ENCODE results near the gene PCYT1A. TPM values are rescaled to one million over a fixed set of nuclear protein-coding genes. Genes with fewer than 3 reads are reported as not detected.

The PCYT1A gene
- total RNA-seq, 1 donor = 86.1 TPM

- no peaks in the 10 kb centered on the region for H3K79me2 ChIP-seq (ENCODE audit: insufficient read depth, low read length)
- H3K4me3 ChIP-seq (ENCODE audit: insufficient read depth, low read length) = no peak overlapping the region
- peaks cover 59% of the 10 kb centered on the region for H3K36me3 ChIP-seq (ENCODE audit: insufficient read depth, low read length)
- H3K27me3 ChIP-seq (ENCODE audit: insufficient read depth, low read length) = no peaks in the 10 kb centered on the region
- H3K4me1 ChIP-seq (ENCODE audit: insufficient read depth, low read length) = no peaks in the 10 kb centered on the region
- H3K27ac ChIP-seq (ENCODE audit: low read depth, low read length) = no peak overlapping the region
- no peak overlapping the region for H3K4me2 ChIP-seq (ENCODE audit: insufficient read depth, low read length)
- no peak overlapping the region for H2AFZ ChIP-seq (ENCODE audit: low read length)
- H4K20me1 ChIP-seq (ENCODE audit: insufficient read depth, low read length) = no peaks in the 10 kb centered on the region
- H3K9me3 ChIP-seq (ENCODE audit: low read depth, low read length) = no peaks in the 10 kb centered on the region
- DNase-seq (ENCODE audit: insufficient read length, low spot score, missing footprints) = no peak
- no peak for TF ChIP-seq CTCF (IDR thresholded peaks at IDR 0.05; ENCODE audit: extremely low read depth, low read depth, low read length)
Measured at GRCh38 chr3:196241704-196242103, 45.8 kb downstream of the PCYT1A start.

GRCh38 chr3:196240424-196240823 lies 47.1 kb downstream of the PCYT1A start:
- Histone ChIP-seq H3K27me3 (ENCODE audit: insufficient read depth, low read length) (no peaks in the 10 kb centered on the region), H3K27ac (ENCODE audit: low read depth, low read length) (no peak overlapping the region), H3K4me3 (ENCODE audit: insufficient read depth, low read length) (no peak overlapping the region), H3K9me3 (ENCODE audit: low read depth, low read length) (no peaks in the 10 kb centered on the region), H2AFZ (ENCODE audit: low read length) (no peak overlapping the region), H3K79me2 (ENCODE audit: insufficient read depth, low read length) (no peaks in the 10 kb centered on the region), H4K20me1 (ENCODE audit: insufficient read depth, low read length) (no peaks in the 10 kb centered on the region), H3K4me1 (ENCODE audit: insufficient read depth, low read length) (no peaks in the 10 kb centered on the region), H3K4me2 (ENCODE audit: insufficient read depth, low read length) (no peak overlapping the region), H3K36me3 (ENCODE audit: insufficient read depth, low read length) (peaks cover 56% of the 10 kb centered on the region)
- DNase-seq (ENCODE audit: insufficient read length, low spot score, missing footprints) = no peak
- TF ChIP-seq CTCF (IDR thresholded peaks at IDR 0.05; ENCODE audit: extremely low read depth, low read depth, low read length) = no peak

- Histone ChIP-seq H4K20me1 (ENCODE audit: insufficient read depth, low read length) (no peaks in the 10 kb centered on the region), H3K9me3 (ENCODE audit: low read depth, low read length) (no peaks in the 10 kb centered on the region), H3K4me2 (ENCODE audit: insufficient read depth, low read length) (no peak overlapping the region), H3K4me1 (ENCODE audit: insufficient read depth, low read length) (no peaks in the 10 kb centered on the region), H3K36me3 (ENCODE audit: insufficient read depth, low read length) (peaks cover 61% of the 10 kb centered on the region), H3K27ac (ENCODE audit: low read depth, low read length) (no peak overlapping the region), H3K79me2 (ENCODE audit: insufficient read depth, low read length) (no peaks in the 10 kb centered on the region), H3K27me3 (ENCODE audit: insufficient read depth, low read length) (no peaks in the 10 kb centered on the region), H3K4me3 (ENCODE audit: insufficient read depth, low read length) (no peak overlapping the region), H2AFZ (ENCODE audit: low read length) (no peak overlapping the region)
- DNase-seq (ENCODE audit: insufficient read length, low spot score, missing footprints) = no peak
- TF ChIP-seq CTCF (IDR thresholded peaks at IDR 0.05; ENCODE audit: extremely low read depth, low read depth, low read length) = no peak
Measured at GRCh38 chr3:196238612-196239560, 48.6 kb downstream of the PCYT1A start.

- TF ChIP-seq CTCF (IDR thresholded peaks at IDR 0.05; ENCODE audit: extremely low read depth, low read depth, low read length) = no peak
Measured at GRCh38 chr3:196237203-196237602, 50.3 kb downstream of the PCYT1A start.

More at GRCh38 chr3:196237203-196237602, 50.3 kb downstream of the PCYT1A start:
- DNase-seq (ENCODE audit: insufficient read length, low spot score, missing footprints) = no peak
- no peaks in the 10 kb centered on the region for H3K4me1 ChIP-seq (ENCODE audit: insufficient read depth, low read length)
- no peak overlapping the region for H3K4me2 ChIP-seq (ENCODE audit: insufficient read depth, low read length)
- no peak overlapping the region for H3K27ac ChIP-seq (ENCODE audit: low read depth, low read length)
- no peak overlapping the region for H2AFZ ChIP-seq (ENCODE audit: low read length)
- no peak overlapping the region for H3K4me3 ChIP-seq (ENCODE audit: insufficient read depth, low read length)
- no peaks in the 10 kb centered on the region for H4K20me1 ChIP-seq (ENCODE audit: insufficient read depth, low read length)
- no peaks in the 10 kb centered on the region for H3K9me3 ChIP-seq (ENCODE audit: low read depth, low read length)
- H3K36me3 ChIP-seq (ENCODE audit: insufficient read depth, low read length) = peaks cover 55% of the 10 kb centered on the region
- no peaks in the 10 kb centered on the region for H3K79me2 ChIP-seq (ENCODE audit: insufficient read depth, low read length)
- no peaks in the 10 kb centered on the region for H3K27me3 ChIP-seq (ENCODE audit: insufficient read depth, low read length)

Data from osteoblast (primary cell).